Measurements from ENCODE around the gene ZBTB37.
"Not testable (repeated sequence)": the region's sequence is repeated elsewhere in the genome, so short reads cannot be mapped to it uniquely, and the experiment has no call there.

The ZBTB37 gene

GRCh38 chr1:173871091-173871490 is 2.9 kb downstream of the ZBTB37 start:
- no peak overlapping the region for H3K4me3 ChIP-seq
- TF ChIP-seq CTCF (IDR thresholded peaks at IDR 0.05) = no peak
- H3K36me3 ChIP-seq = peaks cover 23 to 38% (median 37%) of the 10 kb centered on the region in 3 donors
- no peak overlapping the region for H3K27ac ChIP-seq
- no peaks in the 10 kb centered on the region for H3K9me3 ChIP-seq
- intact Hi-C loops (cut with DNase I; ENCODE audit: low total_unique reads) = no loop called here
- H3K27me3 ChIP-seq = no peaks in the 10 kb centered on the region
- no peak for DNase-seq
- peaks cover 0 to 28% (median 8%) of the 10 kb centered on the region in 4 donors for H3K4me1 ChIP-seq

- intact Hi-C loops (cut with DNase I; ENCODE audit: low total_unique reads) = no loop called here
- no peak for DNase-seq
- H3K27me3 ChIP-seq = no peaks in the 10 kb centered on the region
- no peaks in the 10 kb centered on the region for H3K9me3 ChIP-seq
- peaks cover 0 to 24% (median 8%) of the 10 kb centered on the region in 4 donors for H3K4me1 ChIP-seq
- no peak overlapping the region for H3K27ac ChIP-seq
- peaks cover 23 to 42% (median 37%) of the 10 kb centered on the region in 3 donors for H3K36me3 ChIP-seq
- H3K4me3 ChIP-seq = no peak overlapping the region
- TF ChIP-seq CTCF (IDR thresholded peaks at IDR 0.05) = no peak
Observed at GRCh38 chr1:173871500-173871899, 3.3 kb downstream of the ZBTB37 start.

GRCh38 chr1:173876732-173877131 is 8.6 kb downstream of the ZBTB37 start:
- Histone ChIP-seq H3K36me3 (peaks cover 30 to 56% (median 54%) of the 10 kb centered on the region in 3 donors), H3K27ac (no peak overlapping the region), H3K4me1 (no peaks in the 10 kb centered on the region), H3K9me3 (no peaks in the 10 kb centered on the region), H3K4me3 (no peak overlapping the region), H3K27me3 (no peaks in the 10 kb centered on the region)
- no peak for TF ChIP-seq CTCF (IDR thresholded peaks at IDR 0.05)
- no peak for DNase-seq
- intact Hi-C loops (cut with DNase I; ENCODE audit: low total_unique reads) = no loop called here

- H3K27ac ChIP-seq = no peak overlapping the region
- intact Hi-C loops (cut with DNase I; ENCODE audit: low total_unique reads) = no loop called here
- no peak for DNase-seq
Observed at GRCh38 chr1:173878251-173878650, 10.1 kb downstream of the ZBTB37 start.

GRCh38 chr1:173881117-173881516 is 12.9 kb downstream of the ZBTB37 start:
- H3K4me1 ChIP-seq; H3K4me3 ChIP-seq; H3K27ac ChIP-seq; H3K9me3 ChIP-seq; DNase-seq; intact Hi-C loops (cut with DNase I; ENCODE audit: low total_unique reads); H3K27me3 ChIP-seq: not testable (repeated sequence)
- peaks cover 15 to 41% (median 38%) of the 10 kb centered on the region in 3 donors for H3K36me3 ChIP-seq

More at GRCh38 chr1:173878251-173878650, 10.1 kb downstream of the ZBTB37 start:
- Histone ChIP-seq H3K27me3 (no peaks in the 10 kb centered on the region), H3K9me3 (no peaks in the 10 kb centered on the region), H3K4me1 (no peaks in the 10 kb centered on the region), H3K36me3 (peaks cover 30 to 54% (median 51%) of the 10 kb centered on the region in 3 donors), H3K4me3 (no peak overlapping the region)
- TF ChIP-seq CTCF (IDR thresholded peaks at IDR 0.05) = no peak

GRCh38 chr1:173884701-173885100 is 16.5 kb downstream of the ZBTB37 start:
- intact Hi-C loops (cut with DNase I; ENCODE audit: low total_unique reads) = no loop called here
- no peak for TF ChIP-seq CTCF (IDR thresholded peaks at IDR 0.05)
- Histone ChIP-seq H3K36me3 (peaks cover 24 to 43% (median 25%) of the 10 kb centered on the region in 3 donors), H3K27ac (no peak overlapping the region), H3K4me1 (no peaks in the 10 kb centered on the region), H3K27me3 (no peaks in the 10 kb centered on the region), H3K9me3 (no peaks in the 10 kb centered on the region), H3K4me3 (no peak overlapping the region)
- no peak for DNase-seq
